IPS DF 6.9 (cell line): ENCODE data around the gene MRPL52.
"Not testable (repeated sequence)": the region's sequence is repeated elsewhere in the genome, so short reads cannot be mapped to it uniquely, and the experiment has no call there.

Experiments used
- DNase-seq: peaks from one replicate; pipeline ENCODE4 v3.0.0-alpha.2; 2013; ENCODE audit warnings: low read depth, low spot score
- H3K27ac ChIP-seq: one replicate; pipeline ENCODE4 v1.5.1; 2013; ENCODE audit warnings: low read length, control low read depth
- H3K27me3 ChIP-seq: 2 replicates; pipeline ENCODE4 v1.6.1; 2013; ENCODE audit warnings: mild to moderate bottlenecking, low read length; ENCODE audit not compliant: control insufficient read depth, insufficient read depth
- H3K36me3 ChIP-seq: 2 replicates; pipeline ENCODE4 v1.6.1; 2013; ENCODE audit warnings: low read length; ENCODE audit not compliant: control insufficient read depth, insufficient read depth
- H3K4me1 ChIP-seq: 2 replicates; pipeline ENCODE4 v1.6.1; 2013; ENCODE audit warnings: low read length; ENCODE audit not compliant: control insufficient read depth, insufficient read depth
- H3K4me3 ChIP-seq: 2 replicates; pipeline ENCODE4 v1.5.1; 2013; ENCODE audit warnings: mild to moderate bottlenecking, low read length
- H3K9me3 ChIP-seq: 2 replicates; pipeline ENCODE4 v1.6.1; 2013; ENCODE audit warnings: low read length, inconsistent platforms; ENCODE audit not compliant: control insufficient read depth, insufficient read depth
- WGBS: extraction: QIAGEN DNeasy Blood & Tissue Kit; methylation state at CpG from one replicate; pipeline ENCODE4 v1.1.7; 2013; ENCODE audit warnings: mixed read lengths, missing lambda C conversion rate; ENCODE audit not compliant: insufficient read length, insufficient coverage; 5-methylcytosine and 5-hydroxymethylcytosine counted together

MRPL52 gene

DNA sequence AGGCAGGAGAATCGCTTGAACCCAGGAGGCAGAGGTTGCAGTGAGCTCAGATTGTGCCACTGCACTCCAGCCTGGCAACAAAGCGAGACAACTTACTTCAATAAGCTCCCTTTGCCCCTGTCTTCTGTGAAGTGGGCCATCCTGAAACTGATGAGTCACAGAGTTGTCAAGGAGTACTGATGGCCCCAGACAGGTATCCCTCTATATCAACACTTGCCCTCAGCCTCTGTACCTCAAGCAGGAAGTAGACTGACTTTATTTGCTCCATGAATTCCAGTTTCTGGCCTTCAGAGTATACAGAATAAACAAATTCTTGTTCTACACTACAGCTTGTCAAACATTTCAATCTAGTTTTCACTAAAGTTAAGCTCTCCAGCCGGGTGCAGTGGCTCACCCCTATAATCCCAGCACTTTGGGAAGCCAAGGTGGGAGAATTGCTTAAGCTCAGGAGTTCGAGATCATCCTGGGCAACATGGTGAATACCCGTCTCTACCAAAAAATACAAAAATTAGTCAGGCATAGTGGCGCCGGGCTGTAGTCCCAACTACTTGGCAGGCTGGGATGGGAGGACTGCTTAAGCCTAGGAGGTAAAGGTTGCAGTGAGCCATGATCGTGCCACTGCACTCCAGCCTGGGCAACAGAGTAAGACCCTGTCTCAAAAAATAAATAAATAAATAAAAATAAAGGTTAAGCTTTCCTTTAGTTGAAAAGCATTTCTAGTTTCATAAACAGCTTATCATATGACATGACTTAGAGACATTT is 25.5 kb downstream of the MRPL52 start:
- H3K4me1 ChIP-seq = 0 out of 2 replicates have a peak, but pooled peaks cover 3% of the 10 kb centered on the region
- no peaks in the 10 kb centered on the region for H3K36me3 ChIP-seq
- H3K9me3 ChIP-seq = no peaks in the 10 kb centered on the region
- DNase-seq = no peak
- no peak overlapping the region for H3K27ac ChIP-seq
- no peaks in the 10 kb centered on the region for H3K27me3 ChIP-seq
- WGBS = no CpG with 5 or more reads among the region's 8 CpGs
- H3K4me3 ChIP-seq = no peak overlapping the region

DNA sequence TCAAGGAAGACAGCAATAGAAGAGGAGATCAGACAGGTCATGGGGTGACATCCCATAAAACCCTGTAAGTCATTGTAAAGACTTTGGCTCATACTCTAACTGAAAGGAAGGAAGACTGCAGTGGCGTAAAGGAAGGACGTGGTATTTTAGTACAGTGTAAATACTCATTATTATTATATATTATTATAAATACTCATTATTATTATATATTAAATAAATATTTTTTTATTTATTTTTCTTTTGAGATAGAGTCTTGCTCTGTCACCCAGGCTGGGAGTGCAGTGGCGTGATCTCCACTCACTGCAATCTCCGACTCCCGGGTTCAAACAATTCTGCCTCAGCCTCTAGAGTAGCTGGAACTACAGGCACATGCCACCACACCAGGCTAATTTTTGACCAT is 26.7 kb downstream of the MRPL52 start:
- Histone ChIP-seq H3K4me1 (0 out of 2 replicates have a peak, but pooled peaks cover 3% of the 10 kb centered on the region), H3K4me3 (no peak overlapping the region), H3K27ac (no peak overlapping the region), H3K9me3 (no peaks in the 10 kb centered on the region), H3K36me3 (no peaks in the 10 kb centered on the region), H3K27me3 (no peaks in the 10 kb centered on the region)
- WGBS = no CpG with 5 or more reads among the region's 5 CpGs
- DNase-seq = no peak

DNA sequence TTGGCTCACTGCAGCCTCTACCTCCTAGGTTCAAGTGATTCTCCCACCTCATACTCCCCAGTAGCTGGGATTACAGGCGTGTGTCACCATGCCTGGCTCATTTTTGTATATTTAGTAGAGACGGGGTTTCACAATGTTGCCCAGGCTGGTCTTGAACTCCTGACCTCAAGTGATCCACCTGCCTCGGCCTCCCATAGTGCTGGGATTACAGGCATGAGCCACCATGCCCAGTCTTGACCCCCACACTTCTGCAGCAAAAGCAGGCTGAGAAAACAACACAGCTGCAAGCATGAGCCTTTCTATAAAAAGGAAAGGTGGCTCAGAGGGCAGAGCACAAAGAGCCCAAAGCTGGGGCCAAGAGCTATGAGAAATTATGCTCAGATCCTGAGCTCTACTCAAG is 30.7 kb downstream of the MRPL52 start:
- not testable (repeated sequence) for H3K9me3 ChIP-seq, DNase-seq, H3K27me3 ChIP-seq, H3K4me1 ChIP-seq, H3K4me3 ChIP-seq, H3K27ac ChIP-seq, H3K36me3 ChIP-seq
- WGBS = no CpG with 5 or more reads among the region's 3 CpGs

DNA sequence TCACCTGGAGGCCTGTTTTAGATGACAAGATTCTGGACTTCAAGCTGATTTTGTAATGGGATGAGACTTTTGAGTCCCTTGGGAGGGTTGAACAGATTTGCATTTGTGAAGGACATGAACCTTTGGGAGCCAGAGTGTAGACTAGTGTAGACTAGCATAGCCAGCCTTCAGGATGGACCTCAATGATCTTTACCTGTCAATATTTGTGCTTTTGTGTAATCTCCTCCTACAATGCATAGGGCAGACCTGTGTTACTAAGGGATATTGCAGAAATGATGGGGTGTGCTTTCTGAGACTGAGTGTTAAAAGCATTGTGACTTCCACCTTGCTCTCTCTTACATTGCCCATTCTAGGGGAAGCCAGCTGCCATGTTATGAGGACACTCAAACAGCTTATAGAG is 32.0 kb downstream of the MRPL52 start:
- Histone ChIP-seq H3K36me3 (no peaks in the 10 kb centered on the region), H3K9me3 (no peaks in the 10 kb centered on the region), H3K27ac (no peak overlapping the region), H3K27me3 (no peaks in the 10 kb centered on the region), H3K4me3 (no peak overlapping the region), H3K4me1 (no peaks in the 10 kb centered on the region)
- no peak for DNase-seq

DNA sequence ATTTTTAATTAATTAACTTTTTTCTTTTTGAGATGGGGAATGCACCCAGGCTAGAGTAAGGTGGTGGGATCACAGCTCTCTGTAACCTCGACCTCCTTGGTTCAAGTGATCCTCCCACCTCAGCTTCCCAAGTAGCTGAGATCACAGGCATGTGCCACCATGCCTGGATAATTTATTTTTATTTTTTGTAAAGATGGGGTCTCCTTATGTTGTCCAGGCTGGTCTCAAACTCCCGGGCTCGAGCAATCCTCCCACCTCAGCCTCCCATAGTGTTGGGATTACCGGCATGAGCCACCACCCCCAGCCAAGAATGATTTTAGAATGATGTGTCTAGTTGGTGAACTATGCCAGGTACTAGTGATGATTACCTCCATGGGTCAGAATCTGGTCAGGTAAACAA is 35.3 kb downstream of the MRPL52 start:
- Histone ChIP-seq H3K9me3 (no peaks in the 10 kb centered on the region), H3K4me3 (no peak overlapping the region), H3K27me3 (no peaks in the 10 kb centered on the region), H3K27ac (no peak overlapping the region), H3K36me3 (no peaks in the 10 kb centered on the region), H3K4me1 (no peaks in the 10 kb centered on the region)
- DNase-seq = no peak
- WGBS = no CpG with 5 or more reads among the region's 4 CpGs

DNA sequence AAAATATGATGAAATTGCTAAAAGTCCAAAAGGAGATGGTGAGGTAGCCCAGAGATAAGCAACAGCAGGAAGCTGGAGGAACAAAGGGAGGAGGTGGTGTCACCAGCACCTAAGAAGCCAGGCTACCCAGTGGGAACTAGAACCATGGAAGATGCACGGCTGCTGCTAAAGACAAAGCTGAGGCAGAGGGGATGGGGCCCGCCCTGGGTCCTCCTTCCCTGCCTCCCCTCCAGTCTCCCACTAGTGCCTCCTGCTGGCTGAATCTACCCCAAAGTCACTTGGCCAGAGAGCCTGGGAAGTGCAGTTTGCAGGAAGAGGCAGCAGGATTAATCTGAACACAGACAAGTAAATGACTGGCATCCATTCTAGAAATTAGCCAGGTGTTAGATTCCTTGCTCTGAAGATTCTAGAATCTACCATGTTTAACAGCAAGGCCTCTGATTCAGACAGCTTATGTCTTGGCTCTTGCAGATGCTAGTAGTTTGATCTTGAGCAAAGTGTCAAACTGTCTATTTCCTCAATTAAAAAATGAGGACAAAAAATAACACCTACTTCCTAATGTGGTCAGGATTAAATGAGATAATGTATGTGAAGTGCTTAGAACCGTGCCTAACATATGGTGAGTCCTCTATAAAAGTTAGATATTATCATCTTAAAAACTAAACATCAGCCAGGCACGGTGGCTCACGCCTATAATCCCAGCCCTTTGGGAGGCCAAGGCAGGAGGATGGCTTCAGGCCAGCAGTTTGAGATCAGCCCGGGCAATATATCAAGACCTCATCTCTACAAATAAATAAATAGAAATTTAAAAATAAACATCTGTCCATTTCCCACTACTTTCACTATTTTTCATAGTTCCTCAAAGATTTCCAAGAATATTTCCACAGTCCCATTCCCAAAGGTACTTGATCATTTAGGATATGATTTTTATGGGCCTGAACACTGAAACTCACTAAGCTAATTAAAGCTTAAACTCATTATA is 36.0 kb downstream of the MRPL52 start:
- Histone ChIP-seq H3K4me1 (no peaks in the 10 kb centered on the region), H3K27ac (no peak overlapping the region), H3K9me3 (no peaks in the 10 kb centered on the region), H3K4me3 (no peak overlapping the region), H3K27me3 (no peaks in the 10 kb centered on the region), H3K36me3 (no peaks in the 10 kb centered on the region)
- no CpG with 5 or more reads among the region's 6 CpGs for WGBS
- DNase-seq = no peak

DNA sequence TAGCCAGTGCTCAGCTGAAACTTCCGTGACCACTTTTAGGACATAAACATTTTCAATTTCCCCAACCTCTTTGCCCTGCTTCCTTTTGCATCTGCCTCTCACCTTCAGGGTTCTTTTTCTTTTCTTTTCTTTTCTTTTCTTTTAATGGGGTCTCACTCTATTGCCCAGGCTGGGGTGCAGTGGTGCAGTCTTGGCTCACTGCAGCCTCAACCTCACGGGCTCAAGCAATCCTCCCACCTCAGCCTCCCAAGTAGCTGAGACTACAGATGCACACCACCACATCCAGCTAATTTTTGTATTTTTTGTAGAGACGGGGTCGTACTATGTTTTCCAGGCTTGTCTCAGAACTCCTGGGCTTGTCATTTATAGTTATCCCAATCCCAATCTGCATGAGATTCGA is 37.2 kb downstream of the MRPL52 start:
- Histone ChIP-seq H3K4me1 (no peaks in the 10 kb centered on the region), H3K27ac (no peak overlapping the region), H3K27me3 (no peaks in the 10 kb centered on the region), H3K4me3 (no peak overlapping the region), H3K36me3 (no peaks in the 10 kb centered on the region), H3K9me3 (no peaks in the 10 kb centered on the region)
- no CpG with 5 or more reads among the region's 5 CpGs for WGBS
- no peak for DNase-seq

DNA sequence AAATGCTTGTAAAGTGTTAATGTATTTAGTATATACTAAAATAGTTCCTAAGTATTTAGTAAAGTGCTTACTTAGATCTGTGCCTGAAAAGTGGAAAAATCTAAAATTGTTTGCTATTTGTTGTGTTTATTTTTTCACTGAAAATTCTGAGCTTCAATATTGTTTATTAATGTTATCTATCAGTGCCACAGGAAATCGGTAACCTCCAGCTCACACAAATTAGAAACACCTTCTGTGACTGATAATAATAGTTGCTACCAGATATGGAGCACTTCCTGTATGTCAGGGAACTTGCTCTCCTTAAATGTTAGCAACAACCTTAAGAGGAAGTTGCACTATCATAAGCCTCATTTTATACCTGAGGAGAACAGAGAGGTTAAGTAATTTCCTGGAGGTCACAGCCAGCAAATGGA is 41.1 kb downstream of the MRPL52 start:
- Histone ChIP-seq H3K27me3 (no peaks in the 10 kb centered on the region), H3K27ac (no peak overlapping the region), H3K9me3 (no peaks in the 10 kb centered on the region), H3K4me3 (peak overlapping the region; percentile 94; the same call in 1 of the 2 replicates), H3K36me3 (peaks cover 5% of the 10 kb centered on the region; the same call in 1 of the 2 replicates), H3K4me1 (no peaks in the 10 kb centered on the region)
- DNase-seq = no peak
- WGBS = no CpG with 5 or more reads among the region's 1 CpG

DNA sequence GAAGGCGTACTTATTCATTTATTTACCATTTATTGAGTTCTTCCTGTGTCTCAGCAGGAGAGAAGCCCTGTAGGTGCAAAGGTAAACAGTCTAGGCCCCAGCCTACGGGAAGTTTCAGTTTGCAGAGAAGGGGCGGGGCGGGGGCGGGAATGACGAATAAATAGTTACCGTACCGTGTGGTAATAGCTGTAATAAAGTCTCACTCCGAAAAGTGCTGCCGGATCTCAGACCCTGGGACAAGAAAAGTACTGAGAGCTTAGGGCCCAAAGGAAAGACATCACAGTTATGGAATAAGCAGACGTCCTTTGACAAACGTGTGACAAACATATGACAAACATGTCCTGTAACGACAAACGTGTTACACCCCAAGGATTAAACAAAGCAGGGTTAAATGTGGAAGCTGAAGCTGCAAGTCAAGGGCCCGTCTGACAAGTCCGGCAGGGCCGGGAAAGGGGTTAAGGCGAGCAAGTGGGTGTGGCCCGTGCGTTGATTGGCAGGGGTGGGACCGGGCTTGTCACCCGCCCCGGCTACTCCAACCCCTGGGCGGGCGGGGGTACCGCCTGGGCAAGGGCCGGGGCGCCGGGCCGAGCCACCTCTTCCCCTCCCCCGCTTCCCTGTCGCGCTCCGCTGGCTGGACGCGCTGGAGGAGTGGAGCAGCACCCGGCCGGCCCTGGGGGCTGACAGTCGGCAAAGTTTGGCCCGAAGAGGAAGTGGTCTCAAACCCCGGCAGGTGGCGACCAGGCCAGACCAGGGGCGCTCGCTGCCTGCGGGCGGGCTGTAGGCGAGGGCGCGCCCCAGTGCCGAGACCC is 41.7 kb downstream of the MRPL52 start, which contains the start of gene LRP10:
Gene LRP10, plus strand, starts transcription at position 517 of the 809 bp plus-strand sequence. CDS start 564 bp downstream, outside the sequence.
- Histone ChIP-seq H3K27me3 (no peaks in the 10 kb centered on the region), H3K27ac (no peak within 1 kb of the TSS), H3K4me1 (no peaks in the 10 kb centered on the region), H3K4me3 (peak within 1 kb of the TSS; percentile 94), H3K36me3 (peaks cover 10% of the 10 kb centered on the region; the same call in 1 of the 2 replicates), H3K9me3 (no peaks in the 10 kb centered on the region)
- DNase-seq = no peak
- WGBS = no CpG with 5 or more reads among the region's 50 CpGs
